Stimulated activated naive CD4-positive, alpha-beta T cell treated with Interleukin-2 at 50 U/mL for 16 hours (primary cell): ENCODE results near the gene RNF38.
"Not testable (repeated sequence)": the region's sequence is repeated elsewhere in the genome, so short reads cannot be mapped to it uniquely, and the experiment has no call there.

Experiments used
- DNase-seq: peaks from one replicate; lab custom pipeline; 2025; lab: John Stamatoyannopoulos, UW

The RNF38 gene

DNA sequence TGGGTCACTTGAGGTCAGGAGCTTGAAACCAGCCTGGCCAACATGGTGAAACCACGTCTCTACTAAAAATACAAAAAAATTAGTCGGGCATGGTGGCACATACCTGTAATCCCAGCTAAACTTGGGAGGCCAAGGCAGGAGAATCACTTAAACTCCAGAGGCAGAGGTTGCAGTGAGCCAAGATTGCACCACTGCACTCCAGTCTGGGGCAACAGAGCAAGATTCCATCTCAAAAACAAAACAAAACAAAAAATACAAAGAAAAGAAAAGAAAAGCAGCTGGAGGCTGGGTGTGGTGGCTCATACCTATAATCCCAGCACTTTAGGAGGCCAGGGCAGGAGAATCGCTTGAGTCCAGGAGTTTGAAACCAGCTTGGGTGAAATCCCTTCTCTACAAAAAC is 105.1 kb downstream of the RNF38 start:
- DNase-seq: not testable (repeated sequence)

DNA sequence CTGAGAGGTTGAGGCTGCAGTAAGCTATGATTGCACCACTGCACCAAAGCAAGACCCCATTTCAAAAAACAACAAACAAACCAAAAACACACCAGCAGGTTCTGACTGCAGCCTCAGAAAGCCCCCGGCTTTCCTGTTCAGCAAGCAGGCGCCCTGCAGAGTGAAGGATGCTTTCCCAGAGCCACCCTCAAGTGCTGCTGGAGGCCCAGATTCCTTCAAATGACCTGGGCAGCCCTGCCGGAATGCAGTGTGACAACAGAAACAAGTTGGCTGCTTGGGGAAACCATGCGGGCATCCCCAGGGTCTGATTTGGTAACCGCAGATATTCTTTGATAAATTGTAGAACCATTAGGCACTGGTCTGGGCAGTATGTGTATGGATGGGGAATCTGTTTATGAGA is 106.2 kb downstream of the RNF38 start:
- DNase-seq: no peak

DNA sequence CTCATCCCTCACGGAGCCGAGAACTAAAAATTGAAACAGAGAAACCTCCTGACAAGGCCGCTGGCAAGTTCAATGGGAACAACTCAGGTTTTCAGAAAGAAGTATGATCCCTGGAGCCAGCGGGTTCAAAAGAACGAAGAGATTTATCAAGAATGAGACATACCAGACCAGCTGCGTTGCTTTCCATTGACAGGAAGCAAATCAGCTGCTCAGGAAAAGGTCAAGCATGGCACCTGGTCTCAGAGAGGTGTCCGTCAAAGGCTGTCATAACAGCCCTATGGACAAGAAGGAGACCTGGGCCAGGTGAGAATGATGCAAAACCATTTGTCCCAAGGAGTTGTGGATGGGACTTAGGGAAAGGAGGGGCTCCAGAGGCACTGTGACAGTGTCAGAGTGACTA is 106.9 kb downstream of the RNF38 start:
- no peak for DNase-seq

DNA sequence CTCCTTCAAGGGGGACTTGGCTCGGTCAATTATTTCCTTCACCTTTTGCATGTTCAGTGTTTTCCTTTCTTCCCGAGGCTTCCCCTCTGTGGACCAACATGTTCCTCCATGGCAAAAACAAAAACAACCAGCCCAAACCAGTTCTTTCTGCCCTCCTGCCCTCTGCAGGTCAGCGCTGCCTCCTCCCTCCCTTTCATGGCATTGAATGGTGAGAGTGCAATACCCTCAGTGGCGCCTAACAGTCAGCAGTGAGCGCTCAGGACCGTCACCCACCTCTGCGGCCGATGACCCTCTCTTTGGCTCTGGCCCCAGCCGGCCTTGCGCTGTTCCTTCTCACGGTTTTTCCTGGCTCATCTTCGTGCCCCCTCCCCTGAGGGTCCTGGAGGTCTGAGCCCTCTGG is 107.4 kb downstream of the RNF38 start:
- no peak for DNase-seq

DNA sequence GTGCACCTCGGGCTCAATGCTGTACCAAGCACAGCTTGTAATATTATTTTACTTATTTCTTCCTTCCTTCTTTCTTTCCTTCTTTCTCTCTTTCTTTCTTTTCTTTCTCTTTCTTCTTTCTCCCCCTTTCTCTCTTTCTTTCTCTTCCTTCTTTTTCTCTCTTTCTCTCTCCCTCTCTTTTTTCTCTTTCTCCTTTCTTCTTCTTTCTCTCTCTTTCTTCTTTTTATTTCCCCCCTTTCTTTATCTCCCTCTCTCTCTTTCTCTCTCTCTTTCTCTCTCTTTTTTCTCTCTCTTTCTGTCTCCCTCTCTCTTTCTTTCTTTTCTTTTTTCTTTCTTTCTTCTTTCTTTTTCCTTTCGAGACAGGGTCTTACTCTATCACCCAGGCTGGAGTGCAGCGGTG is 109.1 kb downstream of the RNF38 start:
- no peak for DNase-seq

DNA sequence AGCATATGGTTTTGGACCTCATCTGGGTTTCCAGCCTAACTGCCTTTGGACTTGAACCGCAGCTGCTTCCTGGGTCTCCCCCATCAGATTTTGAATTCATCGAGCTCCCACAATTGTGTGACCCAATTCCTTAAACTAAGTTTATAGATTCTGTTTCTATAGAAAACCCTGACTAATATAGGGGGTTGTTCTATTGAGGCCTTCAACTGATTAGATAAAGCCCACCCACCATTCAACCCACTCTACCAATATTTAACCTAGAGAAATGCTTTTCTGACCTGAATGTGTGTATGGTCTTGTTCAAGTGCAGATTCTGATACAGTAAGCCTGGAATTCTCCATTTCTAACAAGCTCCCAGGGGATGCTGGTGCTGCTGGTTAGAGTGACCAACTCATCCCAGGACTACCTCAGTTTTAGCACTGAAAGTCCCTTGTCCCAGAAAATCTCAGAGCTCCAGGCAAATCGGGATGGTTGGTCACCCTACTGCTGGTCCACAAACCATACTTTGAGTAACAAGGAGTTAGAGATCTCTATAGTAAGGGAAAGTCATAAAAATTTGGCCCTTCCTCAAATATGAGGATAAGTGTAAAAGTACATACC is 110.1 kb downstream of the RNF38 start:
- DNase-seq: no peak

DNA sequence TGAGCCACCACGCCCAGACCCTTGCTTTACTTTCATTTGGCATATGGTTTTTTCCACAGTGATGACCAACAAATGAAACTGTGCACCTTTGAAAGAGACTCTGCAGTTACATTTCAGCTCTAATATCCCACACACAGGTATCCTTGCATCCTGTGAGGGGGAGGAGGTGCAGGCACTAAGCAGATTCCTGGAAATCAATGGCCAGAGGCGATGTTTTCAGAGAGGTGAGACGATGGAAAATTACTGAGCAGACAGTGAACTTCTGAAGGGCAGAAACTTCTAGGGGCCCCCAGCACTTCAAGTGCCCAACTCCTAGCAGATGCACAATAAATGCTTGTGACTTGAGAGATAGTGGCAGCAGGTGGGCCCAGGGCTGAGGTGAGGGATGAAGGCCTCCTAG is 112.0 kb downstream of the RNF38 start:
- DNase-seq: no peak
